GM19099 (cell line): ENCODE results near the gene NR1D2.

Experiments
- POLR2A ChIP-seq: IDR thresholded peaks from 3 replicates; pipeline ENCODE4 v1.6.1; 2011; ENCODE audit warnings: low read depth; ENCODE audit not compliant: insufficient read length; ENCODE audit errors: extremely low read depth

NR1D2 gene

GRCh38 chr3:23981136-23981535, 36.0 kb downstream of the NR1D2 start:
- TF ChIP-seq POLR2A = no peak

GRCh38 chr3:23981955-23982354, 36.9 kb downstream of the NR1D2 start:
- TF ChIP-seq POLR2A = no peak

GRCh38 chr3:23984934-23985333, 39.8 kb downstream of the NR1D2 start:
- no peak for TF ChIP-seq POLR2A

GRCh38 chr3:23985747-23986544, 40.9 kb downstream of the NR1D2 start:
- no peak for TF ChIP-seq POLR2A

GRCh38 chr3:23987356-23987755, 42.3 kb downstream of the NR1D2 start:
- no peak for TF ChIP-seq POLR2A

- TF ChIP-seq POLR2A = no peak
Measured at GRCh38 chr3:23991306-23991682, 46.2 kb downstream of the NR1D2 start.

GRCh38 chr3:23991683-23992628, 46.9 kb downstream of the NR1D2 start:
- TF ChIP-seq POLR2A = no peak

- no peak for TF ChIP-seq POLR2A
Measured at GRCh38 chr3:23993556-23994243, 48.6 kb downstream of the NR1D2 start.

GRCh38 chr3:23994244-23994569, 49.1 kb downstream of the NR1D2 start:
- TF ChIP-seq POLR2A = no peak

GRCh38 chr3:23995219-23995618, 50.1 kb downstream of the NR1D2 start:
- no peak for TF ChIP-seq POLR2A

GRCh38 chr3:23996095-23996524, 51.0 kb downstream of the NR1D2 start:
- TF ChIP-seq POLR2A = no peak

GRCh38 chr3:23999012-23999641, 54.0 kb downstream of the NR1D2 start:
- TF ChIP-seq POLR2A = no peak

- no peak for TF ChIP-seq POLR2A
Measured at GRCh38 chr3:24002129-24002528, 57.0 kb downstream of the NR1D2 start.

- no peak for TF ChIP-seq POLR2A
Measured at GRCh38 chr3:24003466-24003865, 58.4 kb downstream of the NR1D2 start.
